ENCODE results near the gene ZSCAN29. TPM values are rescaled to one million over a fixed set of nuclear protein-coding genes. Genes with fewer than 3 reads are reported as not detected.

The ZSCAN29 gene
- polyA plus RNA-seq, 1 of the 3 experiments (the other 2 are of a cell fraction) = 5.7 TPM

GRCh38 chr15:43382310-43382709 lies 11.5 kb upstream of the ZSCAN29 start:
- Histone ChIP-seq H3K27me3 (ENCODE audit: insufficient read depth) (no peaks in the 10 kb centered on the region), H3K9ac (no peak overlapping the region), H3K27ac (ENCODE audit: low read depth in 2 of 2, low read length in 1 of 2) (no peak overlapping the region), H3K9me2 (no peaks in the 10 kb centered on the region), H2AFZ (ENCODE audit: low read depth) (no peak overlapping the region), H3K9me3 (no peaks in the 10 kb centered on the region), H3K4me3 (ENCODE audit: low read depth in 2 of 2, low read length in 1 of 2) (no peak overlapping the region), H3K4me1 (ENCODE audit: control insufficient read depth in 1 of 2, insufficient read depth in 2 of 2, low read depth in 1 of 2, low read length in 1 of 2) (no peaks in the 10 kb centered on the region), H3K79me2 (ENCODE audit: insufficient read depth) (no peaks in the 10 kb centered on the region; the same call in 1 of the 2 replicates), H3K4me2 (no peak overlapping the region), H3K36me3 (replicated peaks in 1 of 2; ENCODE audit: control insufficient read depth in 1 of 2, insufficient read depth in 2 of 2, low read length in 1 of 2) (peaks cover 48 to 66% of the 10 kb centered on the region in 2 experiments), H3F3A (replicated peaks; ENCODE audit: insufficient read depth) (peaks cover 6% of the 10 kb centered on the region), H4K20me1 (ENCODE audit: insufficient read depth) (no peaks in the 10 kb centered on the region)
- DNase-seq = no peak
- POLR2A ChIA-PET = no interaction called here
- 92% methylated on average over 4 of the region's 4 CpGs for WGBS (ENCODE audit: low lambda C conversion rate)
- CTCF ChIA-PET = interaction anchor here (1.5 kb wide), 1 partner anchor 10 kb away, joined by 6 read pairs; no protein-coding TSS in a partner anchor
- TF ChIP-seq SMC3 (IDR thresholded peaks at IDR 0.05; ENCODE audit: low read depth, low read length) = no peak
- no peak for TF ChIP-seq POLR2AphosphoS5 (IDR thresholded peaks at IDR 0.05; ENCODE audit: low read depth, low read length)
- TF ChIP-seq PBX3 (IDR thresholded peaks at IDR 0.05) = no peak
- no peak for TF ChIP-seq RXRA (IDR thresholded peaks at IDR 0.05; ENCODE audit: borderline replicate concordance, low read depth)

GRCh38 chr15:43378601-43379000 lies 7.8 kb upstream of the ZSCAN29 start:
- CTCF ChIA-PET = interaction anchor here (1.0 to 1.2 kb wide), 2 partner anchors 20 to 50 kb away, joined by 3 read pairs; no protein-coding TSS in a partner anchor
- H3K79me2 ChIP-seq (ENCODE audit: insufficient read depth) = peaks cover under 1% of the 10 kb centered on the region; the same call in 1 of the 2 replicates
- TF ChIP-seq GATA2 (CRISPR knock-in tag; IDR thresholded peaks at IDR 0.05) = no peak
- no peak for TF ChIP-seq YY1 (IDR thresholded peaks at IDR 0.05; ENCODE audit: low read depth)
- no peak for TF ChIP-seq TCF12 (IDR thresholded peaks at IDR 0.05)
- no peak for TF ChIP-seq CTCF (IDR thresholded peaks at IDR 0.05)
- TF ChIP-seq ZBTB33 (IDR thresholded peaks at IDR 0.05; ENCODE audit: borderline replicate concordance, low read depth) = no peak
- no peak for TF ChIP-seq JUND (IDR thresholded peaks at IDR 0.05)
- no peak for TF ChIP-seq MEF2A (IDR thresholded peaks at IDR 0.05; ENCODE audit: borderline replicate concordance, low read depth)
- TF ChIP-seq RFX5 (IDR thresholded peaks at IDR 0.05; ENCODE audit: low read length) = no peak
- TF ChIP-seq USF2 (IDR thresholded peaks at IDR 0.05; ENCODE audit: borderline replicate concordance, low read depth, low read length) = no peak
- TF ChIP-seq MAX (IDR thresholded peaks at IDR 0.05; ENCODE audit: low read depth) = no peak
- TF ChIP-seq IRF3 (IDR thresholded peaks at IDR 0.05; ENCODE audit: low read depth, low read length) = no peak
- no peak for TF ChIP-seq SIN3A (IDR thresholded peaks at IDR 0.05; ENCODE audit: borderline replicate concordance, low read depth, low read length)
- TF ChIP-seq POLR2AphosphoS5 (IDR thresholded peaks at IDR 0.05; ENCODE audit: low read depth, low read length) = no peak
- TF ChIP-seq RCOR1 (IDR thresholded peaks at IDR 0.05; ENCODE audit: low read length) = no peak
- no peak for TF ChIP-seq ELF1 (IDR thresholded peaks at IDR 0.05)
- TF ChIP-seq USF1 (IDR thresholded peaks at IDR 0.05; ENCODE audit: borderline replicate concordance, low read depth) = no peak
- no peak for TF ChIP-seq EP300 (IDR thresholded peaks at IDR 0.05; ENCODE audit: borderline replicate concordance in 1 of 2, low read depth in 1 of 2, low read length in 1 of 2)
- TF ChIP-seq FOXM1 (IDR thresholded peaks at IDR 0.05; ENCODE audit: low read depth) = no peak

More at GRCh38 chr15:43378601-43379000, 7.8 kb upstream of the ZSCAN29 start:
- Histone ChIP-seq H3K4me2 (no peak overlapping the region), H3F3A (replicated peaks; ENCODE audit: insufficient read depth) (peaks cover 6% of the 10 kb centered on the region), H3K27ac (ENCODE audit: low read depth in 2 of 2, low read length in 1 of 2) (no peak overlapping the region), H3K4me3 (ENCODE audit: low read depth in 2 of 2, low read length in 1 of 2) (no peak overlapping the region), H3K27me3 (ENCODE audit: insufficient read depth) (no peaks in the 10 kb centered on the region), H3K9me3 (no peaks in the 10 kb centered on the region), H2AFZ (ENCODE audit: low read depth) (no peak overlapping the region), H4K20me1 (ENCODE audit: insufficient read depth) (no peaks in the 10 kb centered on the region), H3K9me2 (no peaks in the 10 kb centered on the region), H3K36me3 (replicated peaks in 1 of 2; ENCODE audit: control insufficient read depth in 1 of 2, insufficient read depth in 2 of 2, low read length in 1 of 2) (peaks cover 42 to 47% of the 10 kb centered on the region in 2 experiments), H3K4me1 (ENCODE audit: control insufficient read depth in 1 of 2, insufficient read depth in 2 of 2, low read depth in 1 of 2, low read length in 1 of 2) (no peaks in the 10 kb centered on the region; a peak in 1 of 4 replicates), H3K9ac (no peak overlapping the region)
- no peak for DNase-seq
- POLR2A ChIA-PET = no interaction called here
